Measurements from ENCODE around the gene APOH.

GRCh38 chr17:66171692-66172091 lies 57.5 kb downstream of the APOH start:
- TF ChIP-seq, protein P1, sequence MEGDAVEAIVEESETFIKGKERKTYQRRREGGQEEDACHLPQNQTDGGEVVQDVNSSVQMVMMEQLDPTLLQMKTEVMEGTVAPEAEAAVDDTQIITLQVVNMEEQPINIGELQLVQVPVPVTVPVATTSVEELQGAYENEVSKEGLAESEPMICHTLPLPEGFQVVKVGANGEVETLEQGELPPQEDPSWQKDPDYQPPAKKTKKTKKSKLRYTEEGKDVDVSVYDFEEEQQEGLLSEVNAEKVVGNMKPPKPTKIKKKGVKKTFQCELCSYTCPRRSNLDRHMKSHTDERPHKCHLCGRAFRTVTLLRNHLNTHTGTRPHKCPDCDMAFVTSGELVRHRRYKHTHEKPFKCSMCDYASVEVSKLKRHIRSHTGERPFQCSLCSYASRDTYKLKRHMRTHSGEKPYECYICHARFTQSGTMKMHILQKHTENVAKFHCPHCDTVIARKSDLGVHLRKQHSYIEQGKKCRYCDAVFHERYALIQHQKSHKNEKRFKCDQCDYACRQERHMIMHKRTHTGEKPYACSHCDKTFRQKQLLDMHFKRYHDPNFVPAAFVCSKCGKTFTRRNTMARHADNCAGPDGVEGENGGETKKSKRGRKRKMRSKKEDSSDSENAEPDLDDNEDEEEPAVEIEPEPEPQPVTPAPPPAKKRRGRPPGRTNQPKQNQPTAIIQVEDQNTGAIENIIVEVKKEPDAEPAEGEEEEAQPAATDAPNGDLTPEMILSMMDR (conservative IDR thresholded peaks at IDR 0.05; ENCODE audit: low read depth, low read length), result no peak
- no peak for TF ChIP-seq EZH2 (IDR thresholded peaks at IDR 0.05; ENCODE audit: borderline replicate concordance, low read depth, low read length, poor library complexity, severe bottlenecking)
